SK-N-SH (cell line): ENCODE measurements around the gene TDRD1.

Experiments used
- FOXM1 ChIP-seq: IDR thresholded peaks from 2 replicates; pipeline ENCODE4 v1.4.0; 2012; ENCODE audit warnings: low read depth, mild to moderate bottlenecking
- GATA2 ChIP-seq: sonication (generic); formaldehyde crosslinking; IDR thresholded peaks from 2 replicates; pipeline ENCODE4 v1.5.0; 2020; ENCODE audit warnings: mild to moderate bottlenecking, missing genetic modification reagents
- RFX5 ChIP-seq: IDR thresholded peaks from 2 replicates; pipeline ENCODE4 v1.6.1; 2012; ENCODE audit warnings: mild to moderate bottlenecking, improper control_type of control experiment, low read length
- RXRA ChIP-seq: IDR thresholded peaks from 2 replicates; pipeline ENCODE4 v1.4.0; 2012; ENCODE audit warnings: low read depth, mild to moderate bottlenecking, borderline replicate concordance
- TCF12 ChIP-seq: IDR thresholded peaks from 2 replicates; pipeline ENCODE4 v1.4.0; 2012
- YY1 ChIP-seq: IDR thresholded peaks from 2 replicates; pipeline ENCODE4 v1.4.0; 2012; ENCODE audit warnings: low read depth, mild to moderate bottlenecking
- TF ChIP-seq, protein P1 (sequence below): fragments of 200-600 bp; sonication (generic); IDR thresholded peaks from 2 replicates; pipeline ENCODE4 v1.6.1; 2017; ENCODE audit warnings: antibody characterized with exemption, mild to moderate bottlenecking, moderate library complexity

DNA sequence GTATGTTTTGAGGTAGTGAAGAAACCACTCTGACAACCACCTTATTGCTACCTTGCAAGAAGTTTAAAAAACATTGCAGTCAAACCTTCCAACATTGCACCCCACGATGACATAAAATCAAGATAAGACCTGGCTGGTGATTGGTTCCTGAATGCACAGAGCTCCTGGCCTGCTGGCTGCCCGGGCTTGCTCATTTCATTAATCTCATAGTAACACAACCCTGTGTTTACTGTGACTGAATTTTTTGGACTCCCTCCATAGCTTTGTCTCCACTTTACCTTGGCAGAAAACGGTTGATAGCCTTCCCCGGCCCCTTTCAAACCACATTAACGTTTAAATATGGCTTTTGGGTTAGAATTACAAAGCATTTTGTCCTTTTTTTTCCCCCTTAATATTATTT, 87.4 kb downstream of the TDRD1 start:
- no peak for TF ChIP-seq YY1
- no peak for TF ChIP-seq RFX5
- TF ChIP-seq, protein P1, sequence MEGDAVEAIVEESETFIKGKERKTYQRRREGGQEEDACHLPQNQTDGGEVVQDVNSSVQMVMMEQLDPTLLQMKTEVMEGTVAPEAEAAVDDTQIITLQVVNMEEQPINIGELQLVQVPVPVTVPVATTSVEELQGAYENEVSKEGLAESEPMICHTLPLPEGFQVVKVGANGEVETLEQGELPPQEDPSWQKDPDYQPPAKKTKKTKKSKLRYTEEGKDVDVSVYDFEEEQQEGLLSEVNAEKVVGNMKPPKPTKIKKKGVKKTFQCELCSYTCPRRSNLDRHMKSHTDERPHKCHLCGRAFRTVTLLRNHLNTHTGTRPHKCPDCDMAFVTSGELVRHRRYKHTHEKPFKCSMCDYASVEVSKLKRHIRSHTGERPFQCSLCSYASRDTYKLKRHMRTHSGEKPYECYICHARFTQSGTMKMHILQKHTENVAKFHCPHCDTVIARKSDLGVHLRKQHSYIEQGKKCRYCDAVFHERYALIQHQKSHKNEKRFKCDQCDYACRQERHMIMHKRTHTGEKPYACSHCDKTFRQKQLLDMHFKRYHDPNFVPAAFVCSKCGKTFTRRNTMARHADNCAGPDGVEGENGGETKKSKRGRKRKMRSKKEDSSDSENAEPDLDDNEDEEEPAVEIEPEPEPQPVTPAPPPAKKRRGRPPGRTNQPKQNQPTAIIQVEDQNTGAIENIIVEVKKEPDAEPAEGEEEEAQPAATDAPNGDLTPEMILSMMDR = no peak
- TF ChIP-seq RXRA = no peak
- TF ChIP-seq FOXM1 = no peak
- TF ChIP-seq TCF12 = no peak
- no peak for TF ChIP-seq GATA2 (CRISPR knock-in tag)
